ENCODE measurements around the gene SGMS2.

GRCh38 chr4:107891299-107891698 is 66.6 kb downstream of the SGMS2 start:
- no peak for TF ChIP-seq TAF1 (IDR thresholded peaks at IDR 0.05; ENCODE audit: low read depth, low read length)
- no peak for TF ChIP-seq POLR2AphosphoS5 (IDR thresholded peaks at IDR 0.05; ENCODE audit: low read depth, low read length)
- TF ChIP-seq PAX5 (IDR thresholded peaks at IDR 0.05; ENCODE audit: insufficient read depth, low read length, severe bottlenecking): no peak
